Panc1 (cell line): ENCODE results near the gene SLC25A6. TPM values are rescaled to one million over a fixed set of nuclear protein-coding genes. Genes with fewer than 3 reads are reported as not detected.

Experiments
- ATAC-seq: fragments of 200-7000 bp; cut with Tn5 transposase; 2 replicates; pipeline ENCODE4 v1.9.1; 2020; ENCODE audit warnings: mild to moderate bottlenecking, moderate library complexity
- BruUV-seq: library from RNA; stranded (reverse); fragments of 400-500 nt; replicated peaks from 2 replicates; lab custom pipeline; 2021; lab: Mats Ljungman, UMichigan
- CTCF ChIA-PET: fragments of 300-600 bp; sonication (Branson Sonifier 250); formaldehyde crosslinking; loops from one replicate; lab custom pipeline; 2022; ENCODE audit warnings: antibody characterized with exemption; lab: Charles Lee
- POLR2A ChIA-PET: fragments of 300-600 bp; sonication (Branson Sonifier 250); formaldehyde crosslinking; loops from one replicate; lab custom pipeline; 2022; ENCODE audit warnings: antibody characterized with exemption; lab: Charles Lee
- DNase-seq: peaks from one replicate; pipeline ENCODE4 v3.0.0-alpha.2; 2010; ENCODE audit warnings: low read depth, low spot score
- H3K27ac ChIP-seq: 2 replicates; pipeline ENCODE4 v1.5.1; 2011; ENCODE audit warnings: mild to moderate bottlenecking, low read length, inconsistent platforms
- H3K27me3 ChIP-seq: fragments of 200-500 bp; sonication (Bioruptor generic); 2 replicates; pipeline ENCODE4 v1.6.0; 2014; ENCODE audit warnings: low read length, inconsistent platforms; ENCODE audit not compliant: control insufficient read depth, insufficient read depth
- H3K36me3 ChIP-seq: fragments of 200-500 bp; sonication (Bioruptor generic); 2 replicates; pipeline ENCODE4 v1.5.1; 2014; ENCODE audit warnings: inconsistent platforms, mild to moderate bottlenecking, low read length, moderate library complexity; ENCODE audit not compliant: control insufficient read depth, insufficient read depth
- H3K4me1 ChIP-seq: 2 replicates; pipeline ENCODE4 v1.5.1; 2011; ENCODE audit warnings: inconsistent platforms, mild to moderate bottlenecking, low read length, moderate library complexity; ENCODE audit not compliant: control insufficient read depth, insufficient read depth
- H3K4me3 ChIP-seq, 2 experiments: 2 replicates each; pipeline ENCODE4 v1.5.1; 2011 to 2012; ENCODE audit warnings: low read depth in 2 of 2, low read length in 2 of 2, mild to moderate bottlenecking in 2 of 2, inconsistent platforms in 1 of 2, moderate library complexity in 1 of 2
- H3K9me3 ChIP-seq: fragments of 200-500 bp; sonication (Bioruptor generic); 2 replicates; pipeline ENCODE4 v1.5.1; 2014; ENCODE audit warnings: low read depth, mild to moderate bottlenecking, inconsistent platforms, low read length, moderate library complexity; ENCODE audit not compliant: control insufficient read depth, insufficient read depth
- CTCF ChIP-seq: fragments of 450-650 bp; IDR thresholded peaks from 2 replicates; pipeline ENCODE4 v1.5.1; 2017; ENCODE audit warnings: mild to moderate bottlenecking
- POLR2AphosphoS5 ChIP-seq: IDR thresholded peaks from 2 replicates; pipeline ENCODE4 v1.6.1; 2012; ENCODE audit warnings: mild to moderate bottlenecking, low read depth, low read length, moderate library complexity
- REST ChIP-seq, 2 experiments: IDR thresholded peaks; 2 replicates each; pipeline ENCODE4 v1.6.1; 2011 to 2012; ENCODE audit warnings: low read depth in 2 of 2, control low read depth in 1 of 2, low read length in 1 of 2, mild to moderate bottlenecking in 1 of 2, moderate library complexity in 1 of 2; ENCODE audit not compliant: insufficient read depth in 1 of 2
- SIN3A ChIP-seq: IDR thresholded peaks from 2 replicates; pipeline ENCODE4 v1.6.1; 2012; ENCODE audit warnings: low read depth, mild to moderate bottlenecking, low read length, moderate library complexity, borderline replicate concordance; ENCODE audit not compliant: insufficient read depth
- TCF7L2 ChIP-seq: IDR thresholded peaks from 2 replicates; pipeline ENCODE4 v1.6.1; 2011; ENCODE audit warnings: mild to moderate bottlenecking, low read depth, low read length, inconsistent platforms
- in situ Hi-C: cut with HindIII; loops from 2 replicates; pipeline ENCODE4 v1.10.0; 2016; ENCODE audit warnings: low sequenced_read_pairs, low pct_unique_long_range_greater_than_20kb
- intact Hi-C: fragments of 100-400 bp; cut with micrococcal nuclease; formaldehyde crosslinking; loops from one replicate; pipeline ENCODE4 v1.10.0; 2022; ENCODE audit not compliant: unreplicated experiment
- total RNA-seq: library from RNA; stranded (reverse); gene quantifications from one replicate; pipeline ENCODE4 v1.2.1, GENCODE V29; 2021; ENCODE audit not compliant: unreplicated experiment

SLC25A6 gene
- total RNA-seq, 1 experiment from 2014 or later = 125 TPM

- Histone ChIP-seq H3K36me3 (no peaks in the 10 kb centered on the region), H3K4me1 (no peaks in the 10 kb centered on the region), H3K27ac (no peak overlapping the region), H3K27me3 (no peaks in the 10 kb centered on the region), H3K9me3 (no peaks in the 10 kb centered on the region), H3K4me3 (no peak overlapping the region)
- intact Hi-C loops = no loop called here
- no TSS peak for BruUV-seq
- ATAC-seq = no peak
- ChIA-PET POLR2A (no interaction called here), CTCF (no interaction called here)
- in situ Hi-C loops = no loop called here
- TF ChIP-seq REST (IDR thresholded peaks at IDR 0.05; ENCODE audit: insufficient read depth in 1 of 2, low read depth in 2 of 2, low read length in 1 of 2) (no peak), POLR2AphosphoS5 (no peak), TCF7L2 (no peak), SIN3A (no peak), CTCF (no peak)
- DNase-seq = no peak
These were observed 20.7 kb upstream of the SLC25A6 start for GRCh38 chrX:1412551-1413161.

GRCh38 chrX:1411326-1411725, 19.4 kb upstream of the SLC25A6 start:
- DNase-seq = no peak
- in situ Hi-C loops (no loop called here), intact Hi-C loops (no loop called here)
- H3K4me3 ChIP-seq = no peak overlapping the region
- TF ChIP-seq SIN3A (no peak), TCF7L2 (no peak), CTCF (no peak), POLR2AphosphoS5 (no peak), REST (IDR thresholded peaks at IDR 0.05; ENCODE audit: insufficient read depth in 1 of 2, low read depth in 2 of 2, low read length in 1 of 2) (no peak)
- H3K9me3 ChIP-seq = no peaks in the 10 kb centered on the region
- no peaks in the 10 kb centered on the region for H3K4me1 ChIP-seq
- H3K27me3 ChIP-seq = no peaks in the 10 kb centered on the region
- no peak for ATAC-seq
- BruUV-seq = no TSS peak
- no peak overlapping the region for H3K27ac ChIP-seq
- ChIA-PET CTCF (no interaction called here), POLR2A (no interaction called here)
- H3K36me3 ChIP-seq = no peaks in the 10 kb centered on the region
